Neural progenitor cell (in vitro differentiated cells): ENCODE results near the gene LIPT1. TPM values are rescaled to one million over a fixed set of nuclear protein-coding genes. Genes with fewer than 3 reads are reported as not detected.

Source experiments
- DNase-seq: peaks from one replicate; pipeline ENCODE4 v3.0.0-alpha.2; 2016; ENCODE audit warnings: low spot score
- H2AFZ ChIP-seq: fragments of 200-600 bp; sonication (generic); replicated peaks from 2 replicates; pipeline ENCODE4 v1.6.1; 2016; ENCODE audit warnings: antibody characterized with exemption
- H3F3A ChIP-seq: fragments of 200-600 bp; sonication (generic); 2 replicates; pipeline ENCODE4 v1.6.1; 2016; ENCODE audit warnings: antibody characterized with exemption, low read depth
- H3K27ac ChIP-seq: fragments of 200-600 bp; sonication (generic); 2 replicates; pipeline ENCODE4 v1.5.1; 2016; ENCODE audit warnings: mild to moderate bottlenecking
- H3K27me3 ChIP-seq: fragments of 200-600 bp; sonication (generic); 2 replicates; pipeline ENCODE4 v1.6.1; 2016; ENCODE audit warnings: mild to moderate bottlenecking, moderate library complexity
- H3K36me3 ChIP-seq: fragments of 200-600 bp; sonication (generic); 2 replicates; pipeline ENCODE4 v1.5.1; 2016
- H3K4me1 ChIP-seq: fragments of 200-600 bp; sonication (generic); 2 replicates; pipeline ENCODE4 v1.6.1; 2016; ENCODE audit warnings: mixed run types
- H3K4me2 ChIP-seq: fragments of 200-600 bp; sonication (generic); 2 replicates; pipeline ENCODE4 v1.6.1; 2016
- H3K4me3 ChIP-seq: fragments of 200-600 bp; sonication (generic); 2 replicates; pipeline ENCODE4 v1.5.1; 2016
- H3K79me2 ChIP-seq: fragments of 200-600 bp; sonication (generic); 2 replicates; pipeline ENCODE4 v1.6.1; 2016; ENCODE audit warnings: low read depth
- H3K9ac ChIP-seq: fragments of 200-600 bp; sonication (generic); 2 replicates; pipeline ENCODE4 v1.6.1; 2016
- H3K9me3 ChIP-seq: fragments of 200-600 bp; sonication (generic); 2 replicates; pipeline ENCODE4 v1.5.1; 2016; ENCODE audit warnings: low read depth
- H4K20me1 ChIP-seq: fragments of 200-600 bp; sonication (generic); 2 replicates; pipeline ENCODE4 v1.6.1; 2016; ENCODE audit warnings: low read depth
- H3K27ac Mint-ChIP-seq: 3 replicates; pipeline ENCODE4 v1.8.0; 2021; ENCODE audit warnings: mixed read lengths
- H3K27me3 Mint-ChIP-seq: 2 replicates; pipeline ENCODE4 v1.8.0; 2022; ENCODE audit warnings: low read depth, mild to moderate bottlenecking, inconsistent platforms, moderate library complexity, mixed read lengths; ENCODE audit not compliant: insufficient read depth
- H3K36me3 Mint-ChIP-seq: 3 replicates; pipeline ENCODE4 v1.8.0; 2021; ENCODE audit warnings: mixed read lengths
- H3K4me1 Mint-ChIP-seq: 3 replicates; pipeline ENCODE4 v1.8.0; 2021; ENCODE audit warnings: mixed read lengths
- H3K4me3 Mint-ChIP-seq: 3 replicates; pipeline ENCODE4 v1.8.0; 2021; ENCODE audit warnings: mild to moderate bottlenecking, moderate library complexity, mixed read lengths
- H3K9me3 Mint-ChIP-seq: 3 replicates; pipeline ENCODE4 v1.8.0; 2020; ENCODE audit warnings: mixed read lengths
- CTCF ChIP-seq: fragments of 200-600 bp; sonication (generic); IDR thresholded peaks from 2 replicates; pipeline ENCODE4 v1.5.1; 2017; ENCODE audit warnings: antibody characterized with exemption, mild to moderate bottlenecking
- EZH2 ChIP-seq: fragments of 200-600 bp; sonication (generic); IDR thresholded peaks from 2 replicates; pipeline ENCODE4 v1.6.1; 2017; ENCODE audit warnings: antibody characterized with exemption, mild to moderate bottlenecking, moderate library complexity
- EZH2phosphoT487 ChIP-seq: fragments of 200-600 bp; sonication (generic); IDR thresholded peaks from 2 replicates; pipeline ENCODE4 v1.6.1; 2017; ENCODE audit warnings: antibody characterized with exemption
- total RNA-seq: library from RNA; depleted of rRNA; stranded (reverse); fragments of >200 nt; gene quantifications from 2 replicates; pipeline ENCODE4 v1.2.3, GENCODE V29; 2015; ENCODE audit warnings: low replicate concordance

The LIPT1 gene
- total RNA-seq, 1 donor from 2014 or later = 9.6 TPM

DNA sequence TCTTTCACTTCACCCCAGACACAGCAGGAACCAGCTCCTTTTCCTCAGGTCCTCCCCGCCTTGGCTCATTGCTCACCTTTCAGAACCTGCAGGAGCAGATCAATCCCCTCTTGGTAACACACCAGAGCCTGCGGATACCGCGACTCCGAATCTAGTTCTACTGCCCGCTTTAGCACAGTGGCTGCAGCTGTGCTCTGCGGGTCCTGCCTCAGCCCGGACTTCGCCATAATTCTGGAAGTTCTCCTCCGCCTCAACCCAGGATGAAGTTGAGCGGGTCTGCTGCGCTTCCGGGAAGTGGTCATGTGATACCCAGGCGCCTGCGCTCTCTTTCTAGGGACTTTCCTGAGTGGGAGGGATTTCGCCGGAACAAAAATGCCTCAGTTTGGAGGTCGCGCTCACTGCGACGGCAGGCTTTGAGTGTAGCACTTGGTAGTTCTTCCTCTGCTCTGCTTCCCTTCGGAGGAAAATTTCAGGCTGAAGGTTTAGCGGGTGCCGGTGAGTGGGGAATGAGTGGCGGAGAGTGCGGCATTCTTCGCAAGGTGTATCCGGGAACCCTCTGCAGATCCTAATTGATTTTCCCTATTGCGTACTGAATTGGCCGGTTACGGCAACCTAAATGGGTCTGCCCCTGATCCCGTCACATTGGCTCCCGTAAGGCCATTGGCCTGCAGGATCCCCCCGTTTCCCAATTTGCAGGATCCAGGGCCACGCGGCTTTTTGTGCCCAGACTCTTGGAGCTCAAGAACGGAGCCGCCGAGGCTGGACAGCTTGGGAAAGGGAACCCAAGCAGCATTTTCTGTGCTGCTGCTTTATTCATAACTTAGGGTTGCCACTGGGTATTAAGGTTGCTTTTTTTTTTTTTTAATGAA is 26.2 kb downstream of the LIPT1 start, which contains the start of the genes MITD1 and MRPL30:
TSS of gene MITD1 (minus strand) at position 304 of the 869 bp plus-strand sequence. CDS start at position 227, 77 bp downstream.
TSS of gene MRPL30 (plus strand) at position 430 of the 869 bp plus-strand sequence. CDS start 5,020 bp downstream, outside the sequence.
- peak within 1 kb of the TSS; percentile 68 for H3K27ac ChIP-seq

DNA sequence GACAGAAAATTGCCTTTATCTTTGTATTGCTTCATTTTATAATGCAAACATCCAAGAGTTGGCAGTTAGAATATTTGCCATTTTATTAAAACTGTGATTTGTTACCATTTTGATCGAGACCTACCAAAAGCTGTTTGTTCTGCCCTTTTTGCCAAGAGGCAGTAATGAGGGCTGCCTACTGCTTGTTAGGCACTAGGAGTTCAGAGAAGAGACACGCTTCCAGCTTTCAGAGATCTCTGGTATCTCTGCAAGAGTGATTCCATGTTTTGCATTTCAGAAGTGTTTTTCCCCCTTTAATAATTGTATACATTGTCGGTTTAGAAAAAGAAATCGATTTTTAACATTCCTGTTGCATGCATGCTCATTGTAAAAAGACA is 26.8 kb downstream of the LIPT1 start:
- H3K4me3 Mint-ChIP-seq = peak overlapping the region; percentile 100
- H3K27me3 Mint-ChIP-seq = no peaks in the 10 kb centered on the region
- TF ChIP-seq CTCF = no peak
- no peak for TF ChIP-seq EZH2phosphoT487
- no peak for TF ChIP-seq EZH2
- H3K27ac Mint-ChIP-seq = peak overlapping the region; percentile 82
- DNase-seq = peak; percentile 27
- H3K36me3 Mint-ChIP-seq = no peaks in the 10 kb centered on the region
- Histone ChIP-seq H3K79me2 (peaks cover 82% of the 10 kb centered on the region), H2AFZ (no peak overlapping the region), H3K9me3 (no peaks in the 10 kb centered on the region), H3K27ac (peak overlapping the region; percentile 68), H3K27me3 (no peaks in the 10 kb centered on the region), H3K36me3 (no peaks in the 10 kb centered on the region), H4K20me1 (peaks cover 5% of the 10 kb centered on the region), H3K4me2 (peak overlapping the region; percentile 87), H3F3A (peaks cover 12% of the 10 kb centered on the region), H3K4me3 (peak overlapping the region; percentile 88), H3K9ac (peak overlapping the region; percentile 73), H3K4me1 (peaks cover 15% of the 10 kb centered on the region)
- no peaks in the 10 kb centered on the region for H3K9me3 Mint-ChIP-seq
- peaks cover 25% of the 10 kb centered on the region for H3K4me1 Mint-ChIP-seq

More for the DNA sequence above, 26.2 kb downstream of the LIPT1 start, which contains the start of the genes MITD1 and MRPL30:
- Histone ChIP-seq H3K79me2 (peaks cover 75% of the 10 kb centered on the region), H3K36me3 (no peaks in the 10 kb centered on the region), H4K20me1 (peaks cover 4% of the 10 kb centered on the region), H3K27me3 (no peaks in the 10 kb centered on the region), H3K4me1 (peaks cover 15% of the 10 kb centered on the region), H3K4me3 (peak within 1 kb of the TSS; percentile 88), H3K9me3 (no peaks in the 10 kb centered on the region), H2AFZ (peak within 1 kb of the TSS; percentile 93), H3K4me2 (peak within 1 kb of the TSS; percentile 87), H3F3A (peaks cover 12% of the 10 kb centered on the region), H3K9ac (peak within 1 kb of the TSS; percentile 73)
- H3K36me3 Mint-ChIP-seq = no peaks in the 10 kb centered on the region
- TF ChIP-seq EZH2phosphoT487 = no peak
- no peak for TF ChIP-seq EZH2
- TF ChIP-seq CTCF = no peak
- peak within 1 kb of the TSS; percentile 96 for H3K27ac Mint-ChIP-seq
- peak within 1 kb of the TSS; percentile 100 for H3K4me3 Mint-ChIP-seq
- DNase-seq = peak; percentile 95
- H3K4me1 Mint-ChIP-seq = peaks cover 25% of the 10 kb centered on the region
- H3K27me3 Mint-ChIP-seq = no peaks in the 10 kb centered on the region
- H3K9me3 Mint-ChIP-seq = no peaks in the 10 kb centered on the region

DNA sequence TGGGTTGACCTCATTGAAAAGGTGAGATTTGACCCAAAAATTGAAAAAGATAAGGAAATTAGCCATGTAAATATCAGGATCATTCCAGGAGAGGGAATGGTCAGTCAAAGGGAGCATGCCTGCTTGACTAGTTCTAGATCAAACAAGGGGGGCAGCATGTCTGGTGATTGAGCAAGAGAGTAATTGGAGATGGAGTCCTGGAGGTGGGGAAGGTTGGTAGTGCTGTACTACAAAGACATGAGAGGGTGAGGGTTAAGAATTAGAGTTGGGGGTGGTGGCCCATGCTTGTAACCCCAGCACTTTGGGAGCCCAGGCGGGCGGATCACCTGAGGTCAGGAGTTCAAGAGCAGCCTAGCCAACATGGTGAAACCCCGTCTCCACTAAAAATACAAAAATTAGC is 28.3 kb downstream of the LIPT1 start:
- Histone ChIP-seq H3K36me3 (no peaks in the 10 kb centered on the region), H3K27ac (no peak overlapping the region), H3K9ac (no peak overlapping the region), H3K27me3 (no peaks in the 10 kb centered on the region), H3F3A (peaks cover 12% of the 10 kb centered on the region), H3K4me2 (peak overlapping the region; percentile 87), H4K20me1 (peaks cover 14% of the 10 kb centered on the region), H2AFZ (no peak overlapping the region), H3K4me1 (peaks cover 15% of the 10 kb centered on the region), H3K79me2 (peaks cover 94% of the 10 kb centered on the region), H3K4me3 (peak overlapping the region; percentile 88), H3K9me3 (no peaks in the 10 kb centered on the region)
- TF ChIP-seq EZH2 = no peak
- TF ChIP-seq EZH2phosphoT487 = no peak
- TF ChIP-seq CTCF = no peak
- Mint-ChIP-seq H3K4me3 (peak overlapping the region; percentile 100), H3K4me1 (peaks cover 25% of the 10 kb centered on the region), H3K36me3 (peaks cover 2% of the 10 kb centered on the region), H3K27ac (no peak overlapping the region), H3K9me3 (no peaks in the 10 kb centered on the region), H3K27me3 (no peaks in the 10 kb centered on the region)
- DNase-seq = no peak
